SIG-M5 (cell line): ENCODE results near the gene NPY.

Source experiments
- DNase-seq: peaks from one replicate; lab custom pipeline; 2025; lab: John Stamatoyannopoulos, UW

The NPY gene

DNA sequence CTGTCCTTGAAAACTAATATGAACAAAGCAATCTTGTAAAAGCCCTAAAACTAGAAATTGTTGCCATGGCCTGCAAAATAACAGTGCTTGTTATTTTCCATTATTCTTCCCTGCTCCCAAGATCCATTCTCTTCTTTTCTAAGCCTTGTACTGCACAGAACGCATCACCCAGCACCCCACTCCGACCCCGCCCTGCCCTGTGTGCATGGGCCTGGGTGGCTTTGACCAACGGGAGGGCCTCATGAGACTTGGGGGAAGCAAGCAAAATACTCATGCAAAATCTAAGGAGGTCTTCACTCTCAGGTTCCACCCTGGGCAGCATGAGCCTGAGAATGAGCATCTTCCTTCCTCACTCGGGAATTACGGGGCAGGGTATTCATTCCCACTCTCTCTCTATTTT, 32.4 kb downstream of the NPY start:
- DNase-seq: no peak

DNA sequence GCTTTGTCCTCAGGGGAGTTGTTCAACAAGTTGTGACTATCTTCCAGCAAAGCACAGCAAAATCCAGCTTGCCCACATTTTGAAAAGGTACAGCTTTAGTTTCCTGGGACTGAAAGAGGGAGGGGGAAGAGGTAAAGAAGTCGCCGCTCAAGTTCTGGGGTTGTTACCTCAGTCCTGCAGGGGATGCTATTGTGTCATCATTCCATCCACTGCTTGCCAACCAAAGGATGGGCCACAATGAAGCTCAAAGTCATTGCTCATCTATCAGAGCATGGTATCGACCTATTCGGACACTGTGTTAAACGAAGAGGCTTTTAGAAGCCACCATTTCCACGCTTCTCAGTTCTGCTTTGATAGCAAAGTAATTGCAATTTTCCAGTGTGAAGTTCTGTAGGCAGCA, 34.3 kb downstream of the NPY start:
- no peak for DNase-seq

DNA sequence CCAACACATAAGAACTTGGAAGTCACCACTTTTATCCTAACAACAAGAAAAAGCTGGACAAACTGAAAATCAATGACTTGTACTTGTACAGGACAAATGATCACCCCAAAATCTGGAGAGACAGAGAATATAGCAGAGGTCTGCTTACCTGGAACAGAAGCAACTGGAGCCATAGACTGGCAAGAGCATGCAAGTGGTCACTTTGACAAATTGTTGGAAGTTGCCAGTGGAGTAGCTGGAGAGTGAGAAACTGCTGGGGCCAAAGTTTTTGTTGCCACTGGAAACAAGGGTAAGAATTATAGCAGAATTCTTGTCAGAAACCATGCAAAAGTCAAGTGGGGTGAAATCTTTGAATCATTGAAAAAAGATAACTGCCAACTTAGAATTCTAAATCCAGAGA, 35.2 kb downstream of the NPY start:
- DNase-seq: no peak

- no peak for DNase-seq
Observed at GRCh38 chr7:24323961-24324480, 40.0 kb downstream of the NPY start.

DNA sequence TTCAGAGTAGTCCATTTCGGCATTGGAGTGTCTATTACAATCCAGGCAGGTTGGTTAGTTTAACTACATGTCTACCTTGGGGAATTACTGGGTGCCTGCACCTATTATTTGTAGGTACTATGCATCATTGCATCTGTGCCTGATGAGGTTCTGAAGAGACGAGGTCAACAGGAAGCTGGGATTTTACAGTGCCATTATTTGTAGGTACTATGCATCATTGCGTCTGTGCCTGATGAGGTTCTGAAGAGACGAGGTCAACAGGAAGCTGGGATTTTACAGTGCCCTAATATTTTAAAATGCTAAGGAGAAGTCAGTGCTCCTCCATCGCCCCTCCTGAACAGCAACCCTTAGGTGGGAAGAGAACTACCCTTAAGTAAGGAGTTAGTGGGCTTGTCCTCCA, 41.7 kb downstream of the NPY start:
- no peak for DNase-seq

DNA sequence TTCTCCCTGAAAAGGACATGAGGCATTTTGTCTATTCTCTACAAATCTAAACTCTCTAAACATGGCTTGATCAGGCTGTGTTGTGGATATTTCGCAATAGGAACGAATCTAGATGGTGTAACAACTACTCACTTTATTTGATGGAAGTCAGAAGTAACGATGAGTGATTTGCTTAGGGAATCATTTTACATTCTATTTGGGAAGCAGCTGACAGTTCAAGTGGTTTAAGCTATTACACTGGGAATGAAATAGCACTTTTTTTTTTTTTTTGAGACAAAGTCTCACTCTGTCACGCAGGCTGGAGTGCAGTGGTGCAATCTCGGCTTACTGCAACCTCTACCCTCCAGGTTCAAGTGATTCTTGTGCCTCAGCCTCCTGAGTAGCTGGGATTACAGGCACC, 44.1 kb downstream of the NPY start:
- DNase-seq: no peak

DNA sequence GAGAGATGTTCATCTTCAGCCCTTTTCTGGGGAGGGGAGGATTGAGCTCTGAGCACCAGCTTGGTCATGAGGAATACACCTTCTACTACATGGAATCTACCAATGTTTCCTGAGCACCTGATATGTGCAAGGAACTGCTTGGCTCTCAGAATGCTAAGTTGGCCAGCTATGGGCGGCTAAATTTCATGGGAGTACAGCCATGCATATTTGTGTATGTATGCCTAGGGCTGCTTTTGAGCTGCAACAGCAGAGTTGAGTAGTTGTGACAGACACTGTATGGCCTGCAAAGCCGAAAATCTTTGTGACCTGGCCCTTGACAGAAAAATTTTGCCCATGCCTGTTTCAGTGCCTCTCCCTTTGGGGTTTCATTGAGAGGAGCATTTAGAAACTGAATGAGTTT, 44.9 kb downstream of the NPY start:
- DNase-seq: no peak

- no peak for DNase-seq
Observed at GRCh38 chr7:24334012-24334411, 50.0 kb downstream of the NPY start.

DNA sequence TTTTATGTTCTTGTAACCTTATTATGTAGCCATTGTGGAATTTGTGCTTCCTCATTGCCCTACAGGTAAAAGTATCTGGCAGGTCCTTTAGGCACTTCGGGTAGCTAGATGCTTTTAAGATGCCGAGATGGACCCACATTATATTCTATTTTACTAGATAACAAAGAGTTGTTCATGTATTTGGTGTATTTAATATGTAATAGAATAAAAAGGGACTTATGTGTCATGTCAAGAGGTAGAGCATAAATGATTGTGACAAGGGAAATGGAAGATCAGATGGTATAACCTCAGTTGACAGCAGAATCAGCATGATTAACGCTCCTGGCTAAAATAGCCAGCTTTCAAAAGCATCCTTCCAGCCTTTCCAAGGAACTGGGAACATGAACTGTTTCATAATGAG, 50.6 kb downstream of the NPY start:
- DNase-seq: no peak

DNA sequence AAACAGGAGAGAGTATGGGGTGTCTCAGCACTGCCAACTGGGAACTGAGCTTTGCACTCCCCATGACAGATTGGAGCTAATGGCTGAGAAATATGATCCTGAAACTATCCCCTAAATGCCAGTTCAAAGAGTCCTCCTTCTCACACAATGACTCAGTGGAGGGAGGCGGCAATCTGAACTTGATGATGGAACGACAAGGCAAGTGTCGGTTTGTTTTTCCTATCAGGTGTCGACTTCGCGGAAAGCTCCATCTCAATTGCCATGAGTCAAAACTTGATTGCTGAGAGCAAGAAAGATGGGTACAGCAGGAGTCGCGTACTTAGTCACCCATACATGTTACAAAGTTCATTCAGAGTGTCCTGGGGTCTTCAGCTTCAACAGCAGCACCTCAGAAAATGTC, 52.5 kb downstream of the NPY start:
- no peak for DNase-seq

DNA sequence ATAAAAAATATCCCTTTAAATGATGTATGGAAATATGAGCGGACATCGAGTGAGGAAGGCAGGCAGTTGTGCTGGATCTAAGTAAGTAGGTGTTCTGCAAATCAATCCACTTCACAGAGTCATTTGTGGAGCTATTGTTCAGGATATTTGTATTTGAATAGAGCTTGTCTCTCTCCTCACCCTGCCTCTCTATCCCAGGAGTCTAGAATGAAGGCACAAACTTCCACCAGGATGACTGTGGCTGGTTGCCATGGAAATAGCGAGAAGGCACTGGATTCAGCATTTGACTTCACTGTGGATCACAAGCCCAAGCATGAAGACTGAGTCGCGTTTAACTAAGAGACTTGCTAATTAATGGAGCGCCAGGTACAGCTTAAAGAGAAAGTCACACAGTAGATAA, 53.2 kb downstream of the NPY start:
- no peak for DNase-seq

DNA sequence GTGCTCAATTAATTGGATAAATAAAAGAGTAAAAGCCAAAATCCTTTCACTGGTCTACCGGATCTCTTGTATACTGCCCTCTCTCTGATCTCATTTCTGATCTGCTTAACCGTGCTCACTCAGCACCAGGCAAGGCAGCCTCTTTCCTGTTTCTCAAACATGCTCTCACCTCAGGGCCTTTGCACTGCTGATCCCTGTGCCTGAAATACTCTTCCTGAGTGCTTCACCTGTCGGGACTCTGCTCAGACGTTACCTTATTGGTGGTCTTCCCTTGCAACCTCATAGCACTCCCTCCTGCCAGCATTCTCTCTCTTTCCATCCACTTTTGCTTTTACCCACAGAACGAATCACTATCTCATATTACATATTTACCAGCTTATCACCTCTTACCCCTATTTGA, 55.6 kb downstream of the NPY start:
- DNase-seq: no peak

- no peak for DNase-seq
Observed at GRCh38 chr7:24340727-24341126, 56.7 kb downstream of the NPY start.
